GM10847 (cell line): ENCODE data around the gene ADGRG1.

ENCODE experiments used
- POLR2A ChIP-seq: IDR thresholded peaks from 2 replicates; pipeline ENCODE4 v1.6.1; 2011; ENCODE audit not compliant: insufficient read length; ENCODE audit errors: extremely low read depth

ADGRG1 gene

DNA sequence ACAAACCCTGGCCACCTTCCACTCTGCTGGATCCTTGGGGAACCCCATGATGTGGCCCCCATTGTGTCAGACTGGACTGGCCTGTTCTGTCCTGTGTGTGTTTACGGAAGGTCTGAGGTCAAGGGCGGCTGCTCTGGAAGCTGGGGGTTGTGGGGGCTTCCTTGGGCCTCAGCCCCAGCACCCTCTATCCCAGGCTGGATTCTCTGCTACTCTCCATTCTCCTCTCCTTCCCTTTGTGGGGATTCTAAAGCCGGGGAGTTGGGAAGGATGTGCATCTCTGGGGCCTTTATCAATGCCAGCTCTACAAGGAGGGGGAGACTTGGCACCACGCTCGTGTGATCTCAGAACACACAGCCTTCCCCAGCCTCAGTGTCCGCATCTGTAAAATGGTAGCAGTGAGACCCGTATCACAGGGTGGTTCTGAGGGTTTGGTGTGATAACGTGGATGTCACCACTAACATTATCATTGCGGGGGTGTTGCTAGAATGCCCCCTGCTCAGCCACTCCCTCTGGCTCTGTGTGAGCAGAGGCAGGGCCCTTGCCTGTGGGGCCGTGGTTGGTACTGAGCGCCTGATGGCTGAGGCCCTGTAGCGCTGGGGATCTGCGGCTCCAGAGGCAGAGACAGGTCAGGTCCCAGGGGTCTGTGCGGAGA lies 18.1 kb downstream of the ADGRG1 start:
- TF ChIP-seq POLR2A: no peak

DNA sequence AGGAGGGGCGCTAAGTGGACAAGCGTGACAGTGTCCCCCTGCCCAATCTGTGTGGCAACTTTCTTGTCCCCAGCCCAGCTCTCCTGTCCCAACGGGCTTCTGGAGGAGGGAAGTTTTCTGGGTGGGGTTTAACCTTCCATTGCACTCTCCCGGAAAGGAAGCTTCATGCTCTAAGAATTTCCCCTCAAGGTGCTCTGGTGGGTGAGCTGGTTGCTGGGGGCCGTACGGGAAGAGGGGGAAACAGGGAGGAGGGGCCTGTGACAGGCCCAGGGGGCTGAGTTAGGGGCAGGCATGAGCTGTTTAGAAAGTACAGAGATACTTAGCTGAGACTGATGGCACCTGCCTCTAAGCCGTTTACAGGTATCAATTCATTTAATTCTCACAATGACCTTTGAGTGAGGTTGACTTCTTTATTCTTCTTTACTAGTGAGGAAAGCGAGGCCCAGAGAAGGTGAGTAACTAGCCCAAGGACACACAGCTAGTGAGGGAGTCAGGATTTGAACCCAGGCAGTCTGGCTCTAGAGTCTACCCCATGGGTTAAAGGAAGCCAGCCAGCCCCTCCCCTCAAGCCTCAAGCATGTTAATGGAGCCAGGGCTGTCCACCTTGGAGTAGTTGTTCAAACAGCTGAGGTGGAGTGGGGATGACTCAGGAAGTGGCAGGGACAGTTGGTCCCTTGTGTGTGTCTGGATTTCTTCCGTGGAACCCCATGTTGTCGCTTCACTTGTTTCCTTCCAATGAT lies 18.9 kb downstream of the ADGRG1 start:
- TF ChIP-seq POLR2A: no peak

- TF ChIP-seq POLR2A: no peak
Measured at GRCh38 chr16:57648125-57648524, 19.7 kb downstream of the ADGRG1 start.

- no peak for TF ChIP-seq POLR2A
Measured at GRCh38 chr16:57648581-57649442, 20.4 kb downstream of the ADGRG1 start.

DNA sequence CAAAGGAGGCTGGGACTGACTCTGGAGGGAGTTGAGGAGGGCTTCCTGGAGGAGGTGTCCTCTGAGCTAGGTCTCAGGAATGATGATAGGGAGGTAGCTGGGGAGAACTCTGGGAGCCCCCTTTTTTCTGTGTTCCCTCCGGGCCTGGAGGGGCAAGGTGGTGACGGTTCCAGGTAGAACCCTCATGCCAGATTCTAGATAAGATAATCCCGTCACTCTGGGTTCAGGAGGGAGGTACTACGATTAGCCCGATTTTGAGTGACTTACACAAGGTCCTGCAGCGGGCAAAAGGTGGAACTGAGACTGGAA lies 21.0 kb downstream of the ADGRG1 start:
- no peak for TF ChIP-seq POLR2A

DNA sequence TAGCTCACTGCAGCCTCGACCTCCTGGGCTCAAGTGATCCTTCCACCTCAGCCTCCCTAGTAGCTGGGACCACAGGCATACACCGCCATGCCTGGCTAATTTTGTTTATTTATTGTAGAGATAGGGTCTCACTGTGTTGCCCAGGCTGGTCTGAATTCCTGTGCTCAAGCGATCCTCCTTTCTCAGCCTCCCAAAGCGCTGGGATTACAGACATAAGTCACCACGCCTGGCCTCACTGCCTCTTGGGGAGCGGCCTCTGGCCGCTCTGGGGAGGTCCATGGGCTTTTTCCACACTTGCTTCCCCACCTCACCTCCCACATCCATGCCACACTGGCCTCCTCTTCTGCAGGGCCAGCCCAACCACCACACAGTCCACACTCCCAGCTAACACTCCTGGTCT lies 21.4 kb downstream of the ADGRG1 start:
- no peak for TF ChIP-seq POLR2A

GRCh38 chr16:57651344-57652333 lies 23.2 kb downstream of the ADGRG1 start:
- no peak for TF ChIP-seq POLR2A

DNA sequence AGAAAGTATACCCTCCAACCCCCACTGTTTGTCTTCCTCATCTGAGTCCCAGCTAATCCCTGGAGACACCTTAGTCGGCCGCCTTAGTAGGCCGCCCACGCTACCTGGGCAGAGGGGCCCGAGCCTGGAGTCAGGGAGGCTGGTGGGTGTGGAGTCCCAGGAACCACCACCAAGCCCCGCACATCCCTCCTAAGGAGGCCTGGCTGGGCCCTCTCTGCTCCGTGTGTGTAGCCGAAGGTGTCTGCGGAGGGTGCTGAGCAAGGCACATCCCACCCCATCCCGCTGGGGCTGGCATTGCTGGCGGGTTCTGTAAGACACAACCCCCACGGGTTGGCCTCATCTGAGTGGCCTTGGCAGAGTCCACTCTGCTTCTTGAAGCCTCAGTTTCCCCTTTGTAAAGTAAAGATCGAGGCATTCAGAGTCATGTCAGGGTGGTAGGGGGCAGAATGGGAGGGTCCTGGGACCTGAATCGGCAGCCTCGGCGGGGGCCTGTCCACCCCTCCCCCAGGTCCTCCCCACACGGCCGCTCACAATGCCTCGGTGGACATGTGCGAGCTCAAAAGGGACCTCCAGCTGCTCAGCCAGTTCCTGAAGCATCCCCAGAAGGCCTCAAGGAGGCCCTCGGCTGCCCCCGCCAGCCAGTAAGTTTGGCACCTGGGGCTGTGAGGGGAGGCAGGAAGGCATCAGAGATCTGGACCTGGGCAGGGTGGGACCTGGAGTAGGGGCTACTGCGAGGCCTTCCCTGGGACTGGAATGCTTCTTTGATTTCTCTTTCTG lies 24.5 kb downstream of the ADGRG1 start:
- no peak for TF ChIP-seq POLR2A

DNA sequence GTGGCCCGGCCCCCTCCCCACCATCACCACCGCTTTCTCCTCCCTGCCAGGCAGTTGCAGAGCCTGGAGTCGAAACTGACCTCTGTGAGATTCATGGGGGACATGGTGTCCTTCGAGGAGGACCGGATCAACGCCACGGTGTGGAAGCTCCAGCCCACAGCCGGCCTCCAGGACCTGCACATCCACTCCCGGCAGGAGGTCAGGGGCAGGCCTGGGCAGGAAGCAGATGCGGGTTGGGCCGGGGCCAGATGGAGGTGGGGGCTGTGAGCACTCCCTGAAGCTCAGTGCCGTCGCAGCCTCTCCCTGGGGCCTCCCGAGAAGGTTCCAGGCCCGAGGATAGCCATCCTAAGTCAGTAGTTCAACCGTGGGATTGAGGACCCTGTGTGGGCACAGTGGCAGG lies 25.5 kb downstream of the ADGRG1 start:
- TF ChIP-seq POLR2A: no peak

GRCh38 chr16:57656342-57656955 lies 28.0 kb downstream of the ADGRG1 start:
- no peak for TF ChIP-seq POLR2A

DNA sequence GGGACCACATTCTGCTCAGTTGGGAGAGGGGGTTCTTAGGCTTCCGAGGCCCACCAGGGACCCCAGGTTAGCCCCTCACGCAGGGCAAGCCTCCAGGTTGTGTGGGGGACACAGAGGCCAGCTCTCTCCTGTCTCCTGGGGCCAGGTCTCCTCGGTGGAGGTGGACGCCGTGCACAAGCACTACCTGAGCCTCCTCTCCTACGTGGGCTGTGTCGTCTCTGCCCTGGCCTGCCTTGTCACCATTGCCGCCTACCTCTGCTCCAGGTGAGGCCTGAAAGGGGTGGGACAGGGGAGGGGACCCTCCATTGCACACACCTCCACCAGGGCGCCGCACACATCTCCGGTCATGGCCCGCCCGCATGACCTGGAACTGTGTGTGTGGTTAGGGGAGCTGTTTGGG lies 28.8 kb downstream of the ADGRG1 start:
- TF ChIP-seq POLR2A: no peak

- TF ChIP-seq POLR2A: no peak
Measured at GRCh38 chr16:57658130-57658877, 29.9 kb downstream of the ADGRG1 start.
